Measurements from ENCODE around the gene CNEP1R1. TPM values are rescaled to one million over a fixed set of nuclear protein-coding genes. Genes with fewer than 3 reads are reported as not detected.

The CNEP1R1 gene
- total RNA-seq, 2 experiments from 2014 or later: 19.9 to 24.1 TPM

DNA sequence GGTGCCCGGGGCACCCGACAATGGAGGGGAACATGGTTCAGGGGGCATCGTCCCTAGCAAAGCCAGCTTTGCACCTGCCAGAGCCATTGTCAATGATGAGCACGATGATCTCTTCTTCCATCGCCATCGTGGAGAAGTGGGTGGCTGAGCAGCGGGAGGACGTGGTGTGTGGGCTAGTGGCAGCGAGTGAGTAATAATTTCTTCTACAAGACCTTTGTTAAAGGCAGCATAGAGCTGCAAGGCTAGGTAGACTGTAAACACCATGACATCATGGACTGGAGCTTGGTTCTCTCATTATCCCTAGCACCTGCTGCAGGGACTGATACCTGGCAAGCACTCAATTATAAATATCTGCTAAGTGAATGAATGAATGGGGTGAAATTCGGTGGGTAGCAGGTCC is 34.1 kb downstream of the CNEP1R1 start:
- Histone ChIP-seq H3K4me2 (ENCODE audit: low read length) (no peak overlapping the region), H3K36me3 (ENCODE audit: insufficient read depth, low read length) (no peaks in the 10 kb centered on the region), H3K27ac (ENCODE audit: low read depth, low read length, poor library complexity, severe bottlenecking) (no peak overlapping the region), H3K4me1 (ENCODE audit: insufficient read depth, low read length, poor library complexity, severe bottlenecking) (no peaks in the 10 kb centered on the region), H2AFZ (ENCODE audit: low read length) (no peak overlapping the region), H3K9me3 (ENCODE audit: low read length) (no peaks in the 10 kb centered on the region), H3K9me2 (ENCODE audit: insufficient read depth, low read length) (no peaks in the 10 kb centered on the region), H3K79me2 (ENCODE audit: insufficient read depth, low read depth, low read length) (no peaks in the 10 kb centered on the region), H4K20me1 (ENCODE audit: insufficient read depth, low read length) (no peaks in the 10 kb centered on the region), H3K4me3 (ENCODE audit: low read depth, low read length, poor library complexity, severe bottlenecking) (no peak overlapping the region)
- intact Hi-C loops (cut with micrococcal nuclease; ENCODE audit: unreplicated experiment): no loop called here
- no peak for DNase-seq (ENCODE audit: low spot score)
- CTCF ChIA-PET (ENCODE audit: unreplicated experiment): no interaction called here
- POLR2A ChIA-PET: no interaction called here
- BruUV-seq (replicated peaks): no TSS peak
- TF ChIP-seq EZH2phosphoT487 (IDR thresholded peaks at IDR 0.05; ENCODE audit: borderline replicate concordance, low read depth, low read length): no peak
- TF ChIP-seq, protein P1, sequence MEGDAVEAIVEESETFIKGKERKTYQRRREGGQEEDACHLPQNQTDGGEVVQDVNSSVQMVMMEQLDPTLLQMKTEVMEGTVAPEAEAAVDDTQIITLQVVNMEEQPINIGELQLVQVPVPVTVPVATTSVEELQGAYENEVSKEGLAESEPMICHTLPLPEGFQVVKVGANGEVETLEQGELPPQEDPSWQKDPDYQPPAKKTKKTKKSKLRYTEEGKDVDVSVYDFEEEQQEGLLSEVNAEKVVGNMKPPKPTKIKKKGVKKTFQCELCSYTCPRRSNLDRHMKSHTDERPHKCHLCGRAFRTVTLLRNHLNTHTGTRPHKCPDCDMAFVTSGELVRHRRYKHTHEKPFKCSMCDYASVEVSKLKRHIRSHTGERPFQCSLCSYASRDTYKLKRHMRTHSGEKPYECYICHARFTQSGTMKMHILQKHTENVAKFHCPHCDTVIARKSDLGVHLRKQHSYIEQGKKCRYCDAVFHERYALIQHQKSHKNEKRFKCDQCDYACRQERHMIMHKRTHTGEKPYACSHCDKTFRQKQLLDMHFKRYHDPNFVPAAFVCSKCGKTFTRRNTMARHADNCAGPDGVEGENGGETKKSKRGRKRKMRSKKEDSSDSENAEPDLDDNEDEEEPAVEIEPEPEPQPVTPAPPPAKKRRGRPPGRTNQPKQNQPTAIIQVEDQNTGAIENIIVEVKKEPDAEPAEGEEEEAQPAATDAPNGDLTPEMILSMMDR (conservative IDR thresholded peaks at IDR 0.05; ENCODE audit: low read length): no peak

DNA sequence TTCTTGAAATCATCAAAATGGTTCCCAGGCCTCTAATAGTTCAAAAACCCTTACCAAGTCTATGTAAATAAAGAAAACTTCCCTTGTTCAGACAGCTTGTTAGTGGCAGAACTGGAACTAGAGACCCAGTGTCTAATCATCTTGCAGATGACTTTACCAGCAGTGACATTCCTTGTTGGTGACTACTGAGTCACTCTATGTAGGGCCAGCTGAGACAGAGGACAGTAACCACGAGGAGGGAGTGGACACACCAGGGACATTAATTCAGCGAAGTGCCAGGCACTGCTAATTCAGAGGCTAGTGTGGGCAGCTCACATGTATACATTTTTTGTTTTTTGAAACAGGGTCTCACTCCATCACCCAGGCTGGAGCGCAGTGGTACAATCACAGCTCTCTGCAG is 34.6 kb downstream of the CNEP1R1 start:
- no TSS peak for BruUV-seq (replicated peaks)
- Histone ChIP-seq H4K20me1 (ENCODE audit: insufficient read depth, low read length) (no peaks in the 10 kb centered on the region), H3K27ac (ENCODE audit: low read depth, low read length, poor library complexity, severe bottlenecking) (no peak overlapping the region), H3K9me2 (ENCODE audit: insufficient read depth, low read length) (no peaks in the 10 kb centered on the region), H2AFZ (ENCODE audit: low read length) (no peak overlapping the region), H3K9me3 (ENCODE audit: low read length) (no peaks in the 10 kb centered on the region), H3K79me2 (ENCODE audit: insufficient read depth, low read depth, low read length) (no peaks in the 10 kb centered on the region), H3K4me3 (ENCODE audit: low read depth, low read length, poor library complexity, severe bottlenecking) (no peak overlapping the region), H3K4me1 (ENCODE audit: insufficient read depth, low read length, poor library complexity, severe bottlenecking) (no peaks in the 10 kb centered on the region), H3K4me2 (ENCODE audit: low read length) (no peak overlapping the region), H3K36me3 (ENCODE audit: insufficient read depth, low read length) (no peaks in the 10 kb centered on the region)
- TF ChIP-seq, protein P1 (conservative IDR thresholded peaks at IDR 0.05; ENCODE audit: low read length): no peak
- TF ChIP-seq EZH2phosphoT487 (IDR thresholded peaks at IDR 0.05; ENCODE audit: borderline replicate concordance, low read depth, low read length): no peak
- CTCF ChIA-PET (ENCODE audit: unreplicated experiment): no interaction called here
- no peak for DNase-seq (ENCODE audit: low spot score)
- intact Hi-C loops (cut with micrococcal nuclease; ENCODE audit: unreplicated experiment): loop anchor here (10.0 kb wide), 1 partner anchor 305 kb away; the partner anchor contains the start of gene BRD7
- POLR2A ChIA-PET: interaction anchor here (0.6 to 0.7 kb wide), 2 partner anchors 37 to 46 kb away, joined by 3 to 4 read pairs; no protein-coding TSS in a partner anchor

DNA sequence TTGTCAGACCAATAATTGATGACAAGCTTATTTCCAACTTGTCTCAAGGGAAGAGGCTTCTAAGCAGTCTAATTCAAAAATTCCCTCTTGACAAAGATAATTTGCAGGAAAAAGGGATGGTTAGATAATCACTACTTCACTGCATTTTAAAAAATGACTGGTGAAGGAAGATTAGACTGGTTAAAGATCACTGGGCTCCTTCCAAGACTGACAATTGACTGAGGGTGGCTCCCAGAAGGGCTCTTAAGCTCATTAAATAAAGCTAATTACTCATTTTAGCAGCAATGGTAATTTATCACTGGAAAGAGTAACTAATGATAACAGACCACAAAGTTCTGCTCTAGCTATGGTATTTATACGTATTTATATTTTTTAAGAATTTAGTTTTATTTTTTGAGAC is 36.3 kb downstream of the CNEP1R1 start:
- H3K4me2 ChIP-seq (ENCODE audit: low read length): no peak overlapping the region
- no peaks in the 10 kb centered on the region for H3K9me3 ChIP-seq (ENCODE audit: low read length)
- no peak for DNase-seq (ENCODE audit: low spot score)
- no peaks in the 10 kb centered on the region for H4K20me1 ChIP-seq (ENCODE audit: insufficient read depth, low read length)
- BruUV-seq (replicated peaks): no TSS peak
- TF ChIP-seq, protein P1 (conservative IDR thresholded peaks at IDR 0.05; ENCODE audit: low read length): no peak
- no peak for TF ChIP-seq EZH2phosphoT487 (IDR thresholded peaks at IDR 0.05; ENCODE audit: borderline replicate concordance, low read depth, low read length)
- H2AFZ ChIP-seq (ENCODE audit: low read length): no peak overlapping the region
- H3K9me2 ChIP-seq (ENCODE audit: insufficient read depth, low read length): no peaks in the 10 kb centered on the region
- H3K4me1 ChIP-seq (ENCODE audit: insufficient read depth, low read length, poor library complexity, severe bottlenecking): peaks cover 5% of the 10 kb centered on the region
- no peaks in the 10 kb centered on the region for H3K79me2 ChIP-seq (ENCODE audit: insufficient read depth, low read depth, low read length)
- CTCF ChIA-PET (ENCODE audit: unreplicated experiment): no interaction called here
- POLR2A ChIA-PET: interaction anchor here (0.6 to 1.1 kb wide), 3 partner anchors 27 to 82 kb away, joined by 3 to 8 read pairs (median 4); partner anchors contain the start of gene CNEP1R1
- no peak overlapping the region for H3K27ac ChIP-seq (ENCODE audit: low read depth, low read length, poor library complexity, severe bottlenecking)
- intact Hi-C loops (cut with micrococcal nuclease; ENCODE audit: unreplicated experiment): loop anchor here (10.0 kb wide), 1 partner anchor 303 kb away; the partner anchor contains the start of gene BRD7
- H3K4me3 ChIP-seq (ENCODE audit: low read depth, low read length, poor library complexity, severe bottlenecking): no peak overlapping the region
- no peaks in the 10 kb centered on the region for H3K36me3 ChIP-seq (ENCODE audit: insufficient read depth, low read length)

Measured in OCI-LY7 (cell line).